GM12878 (cell line): ENCODE results near the gene ALDH3A2. TPM values are rescaled to one million over a fixed set of nuclear protein-coding genes. Genes with fewer than 3 reads are reported as not detected.

Experiments used
- CREM ChIP-seq: IDR thresholded peaks from 2 replicates; pipeline ENCODE4 v1.6.1; 2014; ENCODE audit warnings: antibody characterized with exemption, low read depth
- EP300 ChIP-seq, 2 experiments: fragments of 150-350 bp in 1 of 2; IDR thresholded peaks; 2 replicates each; pipeline ENCODE4 v1.6.1; 2011 to 2012; ENCODE audit warnings: low read depth in 2 of 2, low read length in 2 of 2, borderline replicate concordance in 1 of 2, improper control_type of control experiment in 1 of 2, inconsistent platforms in 1 of 2; ENCODE audit not compliant: control insufficient read depth in 1 of 2
- GABPA ChIP-seq: IDR thresholded peaks from 2 replicates; pipeline ENCODE4 v1.6.1; 2014; ENCODE audit warnings: antibody characterized with exemption, low read depth, mild to moderate bottlenecking, inconsistent platforms
- IKZF2 ChIP-seq, 2 experiments: fragments of 450-650 bp; IDR thresholded peaks; 2 replicates each; pipeline ENCODE4 v1.6.1; 2017; ENCODE audit warnings: mild to moderate bottlenecking in 2 of 2, moderate library complexity in 2 of 2
- KLF5 ChIP-seq: fragments of 450-650 bp; IDR thresholded peaks from 2 replicates; pipeline ENCODE4 v1.6.1; 2014; ENCODE audit warnings: mild to moderate bottlenecking; ENCODE audit not compliant: partially characterized antibody
- MEF2B ChIP-seq: fragments of 450-650 bp; IDR thresholded peaks from 2 replicates; pipeline ENCODE4 v1.6.1; 2018; ENCODE audit warnings: mild to moderate bottlenecking, moderate library complexity; ENCODE audit not compliant: partially characterized antibody, poor library complexity, severe bottlenecking
- RB1 ChIP-seq: fragments of 450-650 bp; formaldehyde crosslinking; IDR thresholded peaks from 2 replicates; pipeline ENCODE4 v1.6.1; 2017; ENCODE audit warnings: mild to moderate bottlenecking, borderline replicate concordance
- RELB ChIP-seq: fragments of 450-650 bp; IDR thresholded peaks from 2 replicates; pipeline ENCODE4 v1.6.1; 2017; ENCODE audit warnings: low read depth, mild to moderate bottlenecking, moderate library complexity
- REST ChIP-seq: IDR thresholded peaks from 2 replicates; pipeline ENCODE4 v1.6.1; 2012; ENCODE audit warnings: mild to moderate bottlenecking, low read depth, low read length
- SMC3 ChIP-seq: IDR thresholded peaks from 2 replicates; pipeline ENCODE4 v1.6.1; 2011; ENCODE audit warnings: low read length, improper control_type of control experiment, borderline replicate concordance
- SPI1 ChIP-seq: IDR thresholded peaks from 2 replicates; pipeline ENCODE4 v1.6.1; 2011; ENCODE audit warnings: low read depth, mild to moderate bottlenecking, low read length, moderate library complexity, borderline replicate concordance; ENCODE audit not compliant: insufficient read depth
- ZBTB40 ChIP-seq: fragments of 450-650 bp; IDR thresholded peaks from 2 replicates; pipeline ENCODE4 v1.6.1; 2016; ENCODE audit warnings: mild to moderate bottlenecking, moderate library complexity, borderline replicate concordance
- ZNF217 ChIP-seq: fragments of 450-650 bp; IDR thresholded peaks from 2 replicates; pipeline ENCODE4 v1.6.1; 2017; ENCODE audit warnings: antibody characterized with exemption, mild to moderate bottlenecking
- ZNF687 ChIP-seq: fragments of 450-650 bp; IDR thresholded peaks from 2 replicates; pipeline ENCODE4 v1.6.1; 2017; ENCODE audit warnings: mild to moderate bottlenecking, moderate library complexity
- polyA plus RNA-seq, 11 experiments: library from polyadenylated mRNA; depleted of rRNA in 4 of 11; unstranded in 6 of 11; stranded (reverse) in 5 of 11; fragments of >200 nt; fragmentation: Nextera tagmentation in 4 of 11; fragmentation: Illumina TruSeq in 1 of 11; extraction: Ambion mirVana in 4 of 11; extraction: Trizol in 1 of 11; gene quantifications; 1 replicate in 1 of 11; 2 replicates in 10 of 11; pipeline versions ENCODE4 v1.2.1 to v1.2.3, GENCODE V29; 2011 to 2016; ENCODE audit warnings: inconsistent platforms in 2 of 11, missing spikeins in 2 of 11, low read depth in 1 of 11
- total RNA-seq, 4 experiments: library from RNA; depleted of rRNA in 3 of 4; stranded (reverse); fragments of >200 nt in 3 of 4; fragmentation: Illumina TruSeq in 1 of 4; extraction: Trizol in 1 of 4; gene quantifications; 2 replicates each; pipeline versions ENCODE4 v1.2.1 to v1.2.3, GENCODE V29; 2013 to 2021

The ALDH3A2 gene
- total and polyA plus RNA-seq, 10 of the 15 experiments (the other 5 are each of a cell fraction or from before 2014, with no cell fraction given), result 5.0 to 37.0 (median 26.1) TPM

- TF ChIP-seq KLF5 (no peak), GABPA (peak; percentile 40; the same call in 1 of the 2 replicates), RELB (peak; percentile 50), RB1 (peak; percentile 61; the same call in 1 of the 2 replicates), MEF2B (peak; percentile 84), ZBTB40 (peak; percentile 69), SPI1 (0 out of 2 replicates have a peak, but pooled peaks have one; percentile 4), REST (no peak), SMC3 (0 out of 2 replicates have a peak, but pooled peaks have one; percentile 1), IKZF2 (IDR thresholded peaks at IDR 0.05) (no peak; a peak in 2 of 4 replicates), CREM (peak; percentile 26; the same call in 1 of the 2 replicates), ZNF217 (no peak), ZNF687 (0 out of 2 replicates have a peak, but pooled peaks have one; percentile 28), EP300 (IDR thresholded peaks at IDR 0.05; ENCODE audit: borderline replicate concordance in 1 of 2, control insufficient read depth in 1 of 2, low read depth in 2 of 2, low read length in 2 of 2) (0 out of 4 replicates have a peak, but pooled peaks of 1 of the 2 experiments have one; percentile 22)
These were observed 665 bp upstream of the ALDH3A2 start (continued) for GRCh38 chr17:19647697-19648474.
